ENCODE results near the gene INPP5F.

INPP5F gene

DNA sequence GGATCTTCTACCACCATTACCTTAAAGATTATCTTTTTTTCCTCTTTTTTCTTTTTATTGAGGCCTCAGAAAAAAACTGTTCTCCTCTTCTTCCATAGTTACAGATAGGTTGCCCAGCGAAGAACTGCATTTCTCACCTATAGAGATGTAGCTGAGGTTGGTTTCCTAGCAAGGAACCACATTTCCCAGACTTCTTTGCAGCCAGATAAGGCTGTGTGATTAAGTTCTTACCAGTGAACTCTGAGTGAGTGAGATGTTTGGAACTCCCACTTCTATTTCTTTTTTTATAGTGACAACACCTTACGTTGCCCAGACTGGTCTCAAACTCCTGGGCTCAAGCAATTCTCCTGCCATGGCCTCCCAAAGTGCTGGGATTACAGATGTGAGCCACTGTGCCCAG, 152.7 kb downstream of the INPP5F start:
- Histone ChIP-seq H3K4me3 (ENCODE audit: low read depth, low read length) (no peak overlapping the region), H3K27me3 (ENCODE audit: control insufficient read depth, insufficient read depth, low read length) (no peaks in the 10 kb centered on the region), H3K4me1 (peaks cover 15% of the 10 kb centered on the region), H2AFZ (peak overlapping the region; percentile 52), H3K27ac (no peak overlapping the region), H3K9me3 (ENCODE audit: control insufficient read depth, low read length) (no peaks in the 10 kb centered on the region), H3K9ac (no peak overlapping the region), H3K79me2 (no peaks in the 10 kb centered on the region), H3K36me3 (ENCODE audit: control insufficient read depth, insufficient read depth, low read length) (no peaks in the 10 kb centered on the region), H3K4me2 (ENCODE audit: low read length) (no peak overlapping the region)
- TF ChIP-seq CTCF (IDR thresholded peaks at IDR 0.05), result no peak
